ENCODE data around the gene BAIAP3.

BAIAP3 gene

GRCh38 chr16:1345651-1346421 is 12.4 kb downstream of the BAIAP3 start:
- Histone ChIP-seq H3K4me2 (ENCODE audit: low read length) (no peak overlapping the region), H3K9me2 (replicated peaks; ENCODE audit: control insufficient read depth, low read length) (no peaks in the 10 kb centered on the region), H3K9me3 (ENCODE audit: control insufficient read depth, insufficient read depth, low read length) (no peaks in the 10 kb centered on the region), H4K20me1 (ENCODE audit: control insufficient read depth, insufficient read depth, low read depth, low read length) (peaks cover 4% of the 10 kb centered on the region; the same call in 1 of the 2 replicates), H3F3A (ENCODE audit: control insufficient read depth, insufficient read depth) (no peaks in the 10 kb centered on the region), H3K79me2 (ENCODE audit: control insufficient read depth, low read length) (peaks cover 6% of the 10 kb centered on the region), H3K27me3 (ENCODE audit: control insufficient read depth, low read length) (no peaks in the 10 kb centered on the region), H3K4me1 (ENCODE audit: control insufficient read depth, low read length) (peaks cover 27% of the 10 kb centered on the region), H3K27ac (ENCODE audit: low read depth, low read length) (no peak overlapping the region), H3K36me3 (ENCODE audit: control insufficient read depth, low read length) (peaks cover 13% of the 10 kb centered on the region; the same call in 1 of the 2 replicates), H3K4me3 (ENCODE audit: low read length) (no peak overlapping the region)
- TF ChIP-seq CTCF (IDR thresholded peaks at IDR 0.05; ENCODE audit: low read depth, low read length, poor library complexity, severe bottlenecking) = no peak
- no peak for TF ChIP-seq EZH2phosphoT487 (IDR thresholded peaks at IDR 0.05; ENCODE audit: borderline replicate concordance, low read length)

GRCh38 chr16:1346422-1347285 is 13.2 kb downstream of the BAIAP3 start:
- no peaks in the 10 kb centered on the region for H3K27me3 ChIP-seq (ENCODE audit: control insufficient read depth, low read length)
- peaks cover 28% of the 10 kb centered on the region for H3K4me1 ChIP-seq (ENCODE audit: control insufficient read depth, low read length)
- H3K4me2 ChIP-seq (ENCODE audit: low read length) = no peak overlapping the region
- H3K27ac ChIP-seq (ENCODE audit: low read depth, low read length) = no peak overlapping the region
- H3K9me2 ChIP-seq (replicated peaks; ENCODE audit: control insufficient read depth, low read length) = no peaks in the 10 kb centered on the region
- peaks cover 13% of the 10 kb centered on the region; the same call in 1 of the 2 replicates for H3K36me3 ChIP-seq (ENCODE audit: control insufficient read depth, low read length)
- H3K9me3 ChIP-seq (ENCODE audit: control insufficient read depth, insufficient read depth, low read length) = no peaks in the 10 kb centered on the region
- H3F3A ChIP-seq (ENCODE audit: control insufficient read depth, insufficient read depth) = no peaks in the 10 kb centered on the region
- peaks cover 14% of the 10 kb centered on the region for H3K79me2 ChIP-seq (ENCODE audit: control insufficient read depth, low read length)
- TF ChIP-seq EZH2phosphoT487 (IDR thresholded peaks at IDR 0.05; ENCODE audit: borderline replicate concordance, low read length) = no peak
- TF ChIP-seq CTCF (IDR thresholded peaks at IDR 0.05; ENCODE audit: low read depth, low read length, poor library complexity, severe bottlenecking) = no peak
- no peak overlapping the region for H3K4me3 ChIP-seq (ENCODE audit: low read length)
- H4K20me1 ChIP-seq (ENCODE audit: control insufficient read depth, insufficient read depth, low read depth, low read length) = peaks cover 4% of the 10 kb centered on the region; the same call in 1 of the 2 replicates

- Histone ChIP-seq H4K20me1 (ENCODE audit: control insufficient read depth, insufficient read depth, low read depth, low read length) (0 out of 2 replicates have a peak, but pooled peaks cover 4% of the 10 kb centered on the region), H3K79me2 (ENCODE audit: control insufficient read depth, low read length) (peaks cover 19% of the 10 kb centered on the region), H3F3A (ENCODE audit: control insufficient read depth, insufficient read depth) (no peaks in the 10 kb centered on the region), H3K36me3 (ENCODE audit: control insufficient read depth, low read length) (peaks cover 13% of the 10 kb centered on the region; the same call in 1 of the 2 replicates), H3K4me3 (ENCODE audit: low read length) (no peak overlapping the region), H3K9me2 (replicated peaks; ENCODE audit: control insufficient read depth, low read length) (no peaks in the 10 kb centered on the region), H3K4me2 (ENCODE audit: low read length) (no peak overlapping the region), H3K27ac (ENCODE audit: low read depth, low read length) (no peak overlapping the region), H3K9me3 (ENCODE audit: control insufficient read depth, insufficient read depth, low read length) (no peaks in the 10 kb centered on the region), H3K4me1 (ENCODE audit: control insufficient read depth, low read length) (peaks cover 22% of the 10 kb centered on the region), H3K27me3 (ENCODE audit: control insufficient read depth, low read length) (no peaks in the 10 kb centered on the region)
- TF ChIP-seq CTCF (IDR thresholded peaks at IDR 0.05; ENCODE audit: low read depth, low read length, poor library complexity, severe bottlenecking) (no peak), EZH2phosphoT487 (IDR thresholded peaks at IDR 0.05; ENCODE audit: borderline replicate concordance, low read length) (no peak)
These were observed 13.9 kb downstream of the BAIAP3 start for GRCh38 chr16:1347286-1347855.

All from DOHH2 (cell line).